H9 (cell line): Measurements from ENCODE around the gene KCND2. TPM values are rescaled to one million over a fixed set of nuclear protein-coding genes. Genes with fewer than 3 reads are reported as not detected.

Experiments used
- DNase-seq: peaks from one replicate; pipeline ENCODE4 v3.0.0-alpha.2; 2017
- H2AFZ ChIP-seq: one replicate; pipeline ENCODE4 v1.6.1; 2013; ENCODE audit warnings: mild to moderate bottlenecking, low read length, control low read depth, moderate library complexity
- H2AK5ac ChIP-seq: 2 replicates; pipeline ENCODE4 v1.6.1; 2013; ENCODE audit warnings: low read length, control low read depth, mixed read lengths; ENCODE audit not compliant: insufficient read length
- H2BK120ac ChIP-seq: one replicate; pipeline ENCODE4 v1.6.1; 2013; ENCODE audit warnings: low read depth, mild to moderate bottlenecking, low read length, control low read depth, inconsistent platforms; ENCODE audit not compliant: poor library complexity, severe bottlenecking
- H2BK12ac ChIP-seq: 2 replicates; pipeline ENCODE4 v1.6.1; 2013; ENCODE audit warnings: low read length, control low read depth, mixed read lengths, low read depth; ENCODE audit not compliant: insufficient read length
- H2BK15ac ChIP-seq: 2 replicates; pipeline ENCODE4 v1.6.1; 2013; ENCODE audit warnings: low read depth, low read length, control low read depth
- H2BK20ac ChIP-seq: one replicate; pipeline ENCODE4 v1.6.1; 2013; ENCODE audit warnings: low read depth, mild to moderate bottlenecking, low read length, control low read depth, inconsistent platforms; ENCODE audit not compliant: poor library complexity, severe bottlenecking
- H2BK5ac ChIP-seq: 2 replicates; pipeline ENCODE4 v1.6.1; 2013; ENCODE audit warnings: low read length, control low read depth, mixed read lengths; ENCODE audit not compliant: insufficient read length
- H3K14ac ChIP-seq: 2 replicates; pipeline ENCODE4 v1.6.1; 2013; ENCODE audit warnings: low read length, control low read depth; ENCODE audit not compliant: insufficient read depth
- H3K18ac ChIP-seq: 2 replicates; pipeline ENCODE4 v1.6.1; 2013; ENCODE audit warnings: low read depth, mild to moderate bottlenecking, mixed read lengths, low read length, control low read depth; ENCODE audit not compliant: insufficient read length
- H3K23ac ChIP-seq: 2 replicates; pipeline ENCODE4 v1.6.1; 2013; ENCODE audit warnings: low read length, control low read depth, mixed read lengths, low read depth; ENCODE audit not compliant: insufficient read length
- H3K23me2 ChIP-seq: 2 replicates; pipeline ENCODE4 v1.6.1; 2013; ENCODE audit warnings: low read depth, mild to moderate bottlenecking, mixed read lengths, low read length, control low read depth; ENCODE audit not compliant: insufficient read length, poor library complexity, severe bottlenecking
- H3K27ac ChIP-seq: 2 replicates; pipeline ENCODE4 v1.5.1; 2013; ENCODE audit warnings: low read length, control low read depth, mixed read lengths, low read depth; ENCODE audit not compliant: insufficient read length
- H3K27me3 ChIP-seq: 2 replicates; pipeline ENCODE4 v1.6.1; 2013; ENCODE audit warnings: low read length, control low read depth, inconsistent platforms; ENCODE audit not compliant: insufficient read depth
- H3K4ac ChIP-seq: 2 replicates; pipeline ENCODE4 v1.6.1; 2013; ENCODE audit warnings: low read depth, mild to moderate bottlenecking, control low read depth, inconsistent platforms, low read length, moderate library complexity
- H3K4me1 ChIP-seq: 2 replicates; pipeline ENCODE4 v1.6.1; 2013; ENCODE audit warnings: low read length, control low read depth, inconsistent platforms; ENCODE audit not compliant: insufficient read depth
- H3K4me2 ChIP-seq: 2 replicates; pipeline ENCODE4 v1.6.1; 2013; ENCODE audit warnings: low read length, control low read depth, mixed read lengths; ENCODE audit not compliant: insufficient read length, insufficient read depth
- H3K56ac ChIP-seq: 2 replicates; pipeline ENCODE4 v1.6.1; 2013; ENCODE audit warnings: low read depth, mild to moderate bottlenecking, mixed read lengths, low read length, control low read depth; ENCODE audit not compliant: insufficient read length
- H3K79me1 ChIP-seq: 2 replicates; pipeline ENCODE4 v1.6.1; 2013; ENCODE audit warnings: low read depth, mild to moderate bottlenecking, moderate library complexity, low read length, control low read depth, inconsistent platforms; ENCODE audit not compliant: insufficient read depth, poor library complexity, severe bottlenecking
- H3K79me2 ChIP-seq: 2 replicates; pipeline ENCODE4 v1.6.1; 2013; ENCODE audit warnings: low read length, control low read depth, inconsistent platforms; ENCODE audit not compliant: insufficient read depth
- H3K9ac ChIP-seq: 2 replicates; pipeline ENCODE4 v1.6.1; 2013; ENCODE audit warnings: low read length, control low read depth, mixed read lengths; ENCODE audit not compliant: insufficient read length; ENCODE audit errors: extremely low read depth
- H3K9me3 ChIP-seq: one replicate; pipeline ENCODE4 v1.6.1; 2013; ENCODE audit warnings: low read depth, low read length, inconsistent platforms; ENCODE audit not compliant: control insufficient read depth
- H3T11ph ChIP-seq: one replicate; pipeline ENCODE4 v1.6.1; 2013; ENCODE audit warnings: mild to moderate bottlenecking, low read length, control low read depth, inconsistent platforms
- H4K20me1 ChIP-seq: one replicate; pipeline ENCODE4 v1.6.1; 2013; ENCODE audit not compliant: control insufficient read depth, insufficient read length, insufficient read depth
- H4K5ac ChIP-seq: 2 replicates; pipeline ENCODE4 v1.6.1; 2013; ENCODE audit warnings: low read depth, mild to moderate bottlenecking, mixed read lengths, low read length, control low read depth; ENCODE audit not compliant: insufficient read length
- H4K8ac ChIP-seq: replicated peaks from 2 replicates; pipeline ENCODE4 v1.6.1; 2013; ENCODE audit warnings: low read length, control low read depth, mixed read lengths, low read depth; ENCODE audit not compliant: insufficient read length
- H4K91ac ChIP-seq: 2 replicates; pipeline ENCODE4 v1.6.1; 2013; ENCODE audit warnings: low read depth, mild to moderate bottlenecking, moderate library complexity, mixed read lengths, low read length, control low read depth; ENCODE audit not compliant: insufficient read length
- H3K27ac Mint-ChIP-seq, 3 experiments: 2 replicates in 2 of 3; 3 replicates in 1 of 3; pipeline ENCODE4 v1.8.0; 2020 to 2021; ENCODE audit warnings: mixed read lengths in 3 of 3, mild to moderate bottlenecking in 1 of 3, moderate library complexity in 1 of 3
- H3K27me3 Mint-ChIP-seq: 2 replicates; pipeline ENCODE4 v1.8.0; 2021; ENCODE audit warnings: low read depth, mild to moderate bottlenecking, moderate library complexity, mixed read lengths
- H3K36me3 Mint-ChIP-seq, 3 experiments: 2 replicates in 2 of 3; 3 replicates in 1 of 3; pipeline ENCODE4 v1.8.0; 2020 to 2021; ENCODE audit warnings: low read depth in 3 of 3, mixed read lengths in 3 of 3; ENCODE audit not compliant: insufficient read depth in 1 of 3
- H3K4me1 Mint-ChIP-seq, 2 experiments: 2 replicates each; pipeline ENCODE4 v1.8.0; 2020; ENCODE audit warnings: mixed read lengths in 2 of 2
- H3K4me3 Mint-ChIP-seq, 2 experiments: 2 replicates in 1 of 2; 3 replicates in 1 of 2; pipeline ENCODE4 v1.8.0; 2020 to 2021; ENCODE audit warnings: mild to moderate bottlenecking in 2 of 2, mixed read lengths in 2 of 2, moderate library complexity in 1 of 2
- H3K9me3 Mint-ChIP-seq, 2 experiments: 2 replicates in 1 of 2; 3 replicates in 1 of 2; pipeline ENCODE4 v1.8.0; 2020; ENCODE audit warnings: mild to moderate bottlenecking in 2 of 2, mixed read lengths in 2 of 2, moderate library complexity in 1 of 2
- WGBS: extraction: QIAGEN DNeasy Blood & Tissue Kit; methylation state at CpG from one replicate; pipeline ENCODE4 v1.1.7; 2013; ENCODE audit warnings: missing lambda C conversion rate, low lambda C conversion rate, mixed read lengths; ENCODE audit not compliant: insufficient read length; ENCODE audit errors: extremely low coverage; 5-methylcytosine and 5-hydroxymethylcytosine counted together
- total RNA-seq: library from RNA; stranded (reverse); gene quantifications from 2 replicates; pipeline ENCODE4 v1.2.1, GENCODE V29; 2021
- TF ChIP-seq, protein P1 (sequence below): fragments of 200-600 bp; sonication (generic); conservative IDR thresholded peaks from 3 replicates; pipeline ENCODE4 v1.8.0; 2021; ENCODE audit warnings: antibody characterized with exemption, mild to moderate bottlenecking

KCND2 gene
- total RNA-seq, 1 experiment from 2014 or later = 6.4 TPM

DNA sequence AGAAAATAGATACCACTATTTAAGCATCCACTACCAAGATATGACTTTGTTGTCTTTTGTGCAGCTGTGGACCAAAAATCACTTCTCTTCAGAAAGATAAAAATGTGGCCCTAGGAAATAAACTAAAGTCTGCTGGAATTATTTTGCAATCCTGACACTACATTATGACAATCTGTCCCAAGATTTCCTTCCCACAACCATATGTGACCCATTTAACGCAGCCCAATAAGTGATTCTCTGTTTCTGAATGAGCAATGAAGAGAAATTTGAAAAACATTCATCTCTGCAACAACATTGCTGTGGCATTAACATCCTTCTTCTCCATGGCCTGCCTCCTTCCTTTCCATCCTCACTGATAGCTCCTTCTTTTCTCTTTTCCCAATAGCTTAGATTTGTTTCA lies 373.0 kb downstream of the KCND2 start:
- Histone ChIP-seq H2BK12ac (no peak overlapping the region), H3K14ac (no peak overlapping the region), H3T11ph (no peak overlapping the region), H3K4ac (no peak overlapping the region), H3K18ac (no peak overlapping the region), H4K8ac (no peak overlapping the region), H2BK120ac (no peak overlapping the region), H2BK5ac (no peak overlapping the region), H4K91ac (no peak overlapping the region), H2AFZ (no peak overlapping the region), H2BK15ac (no peak overlapping the region), H3K9me3 (no peaks in the 10 kb centered on the region), H3K9ac (no peak overlapping the region), H4K20me1 (no peaks in the 10 kb centered on the region), H3K79me1 (no peaks in the 10 kb centered on the region), H3K4me1 (no peaks in the 10 kb centered on the region), H3K4me2 (no peak overlapping the region), H3K79me2 (no peaks in the 10 kb centered on the region), H3K27ac (no peak overlapping the region), H4K5ac (no peak overlapping the region), H2AK5ac (no peak overlapping the region), H3K56ac (no peak overlapping the region), H3K23me2 (no peaks in the 10 kb centered on the region), H2BK20ac (no peak overlapping the region), H3K27me3 (no peaks in the 10 kb centered on the region), H3K23ac (no peak overlapping the region)
- Mint-ChIP-seq H3K4me3 (no peak overlapping the region), H3K4me1 (no peaks in the 10 kb centered on the region), H3K27ac (no peak overlapping the region; a peak in 1 of 7 replicates), H3K27me3 (no peaks in the 10 kb centered on the region), H3K36me3 (peaks cover 0 to 10% (median 8%) of the 10 kb centered on the region in 3 experiments; a peak in 5 of 7 replicates), H3K9me3 (peaks cover 10% of the 10 kb centered on the region in 2 experiments; a peak in 4 of 5 replicates)
- TF ChIP-seq, protein P1, sequence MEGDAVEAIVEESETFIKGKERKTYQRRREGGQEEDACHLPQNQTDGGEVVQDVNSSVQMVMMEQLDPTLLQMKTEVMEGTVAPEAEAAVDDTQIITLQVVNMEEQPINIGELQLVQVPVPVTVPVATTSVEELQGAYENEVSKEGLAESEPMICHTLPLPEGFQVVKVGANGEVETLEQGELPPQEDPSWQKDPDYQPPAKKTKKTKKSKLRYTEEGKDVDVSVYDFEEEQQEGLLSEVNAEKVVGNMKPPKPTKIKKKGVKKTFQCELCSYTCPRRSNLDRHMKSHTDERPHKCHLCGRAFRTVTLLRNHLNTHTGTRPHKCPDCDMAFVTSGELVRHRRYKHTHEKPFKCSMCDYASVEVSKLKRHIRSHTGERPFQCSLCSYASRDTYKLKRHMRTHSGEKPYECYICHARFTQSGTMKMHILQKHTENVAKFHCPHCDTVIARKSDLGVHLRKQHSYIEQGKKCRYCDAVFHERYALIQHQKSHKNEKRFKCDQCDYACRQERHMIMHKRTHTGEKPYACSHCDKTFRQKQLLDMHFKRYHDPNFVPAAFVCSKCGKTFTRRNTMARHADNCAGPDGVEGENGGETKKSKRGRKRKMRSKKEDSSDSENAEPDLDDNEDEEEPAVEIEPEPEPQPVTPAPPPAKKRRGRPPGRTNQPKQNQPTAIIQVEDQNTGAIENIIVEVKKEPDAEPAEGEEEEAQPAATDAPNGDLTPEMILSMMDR = no peak
- no peak for DNase-seq
- no CpG with 5 or more reads among the region's 1 CpG for WGBS
